Liver (tissue), 9 donors: Measurements from ENCODE around the gene TMEM238L. TPM values are rescaled to one million over a fixed set of nuclear protein-coding genes. Genes with fewer than 3 reads are reported as not detected.

Source experiments
- DNase-seq: peaks from one replicate; pipeline ENCODE4 v3.0.0-alpha.2; 2017; ENCODE audit warnings: low spot score
- H3K27ac ChIP-seq, 2 donors: one replicate each; pipeline ENCODE4 v1.7.0; 2013; ENCODE audit warnings: inconsistent platforms in 2 of 2, low read length in 2 of 2, control low read depth in 1 of 2, low read depth in 1 of 2, mild to moderate bottlenecking in 1 of 2
- H3K27me3 ChIP-seq, 4 donors: one replicate each; pipeline versions ENCODE4 v1.6.1 to v1.7.0; 2013; ENCODE audit warnings: low read length in 3 of 4, inconsistent platforms in 1 of 4, mild to moderate bottlenecking in 1 of 4, moderate library complexity in 1 of 4; ENCODE audit not compliant: control insufficient read depth in 4 of 4, insufficient read depth in 4 of 4
- H3K36me3 ChIP-seq, 4 donors: one replicate each; pipeline versions ENCODE4 v1.6.1 to v1.7.0; 2013; ENCODE audit warnings: low read length in 3 of 4, mild to moderate bottlenecking in 3 of 4, low read depth in 1 of 4, moderate library complexity in 1 of 4; ENCODE audit not compliant: control insufficient read depth in 4 of 4, insufficient read depth in 3 of 4
- H3K4me1 ChIP-seq, 4 donors: one replicate each; pipeline versions ENCODE4 v1.6.1 to v1.7.0; 2013; ENCODE audit warnings: low read length in 3 of 4, mild to moderate bottlenecking in 3 of 4, moderate library complexity in 1 of 4; ENCODE audit not compliant: control insufficient read depth in 4 of 4, insufficient read depth in 4 of 4
- H3K4me3 ChIP-seq, 3 donors: one replicate each; pipeline versions ENCODE4 v1.6.1 to v1.7.0; 2013; ENCODE audit warnings: low read length in 3 of 3, control low read depth in 1 of 3, low read depth in 1 of 3, mild to moderate bottlenecking in 1 of 3
- H3K9ac ChIP-seq, 2 donors: one replicate each; pipeline ENCODE4 v1.7.0; 2013; ENCODE audit warnings: low read length in 2 of 2, mild to moderate bottlenecking in 2 of 2, moderate library complexity in 2 of 2, control low read depth in 1 of 2, low read depth in 1 of 2
- H3K9me3 ChIP-seq, 4 donors: one replicate each; pipeline versions ENCODE4 v1.6.1 to v1.7.0; 2013; ENCODE audit warnings: low read length in 3 of 4; ENCODE audit not compliant: control insufficient read depth in 4 of 4
- ATF3 ChIP-seq: IDR thresholded peaks from 2 replicates; pipeline ENCODE4 v1.6.1; 2016; ENCODE audit warnings: antibody characterized with exemption
- CTCF ChIP-seq: fragments of 150-350 bp; IDR thresholded peaks from 2 replicates; pipeline ENCODE4 v1.5.1; 2017; ENCODE audit warnings: improper control_type of control experiment, low read depth, low read length; ENCODE audit not compliant: missing input control
- FOXA1 ChIP-seq: IDR thresholded peaks from 2 replicates; pipeline ENCODE4 v1.6.1; 2016; ENCODE audit warnings: antibody characterized with exemption
- GABPA ChIP-seq, 2 donors: IDR thresholded peaks in 1 of 2; conservative IDR thresholded peaks in 1 of 2; 2 replicates each; pipeline ENCODE4 v1.6.1; 2016; ENCODE audit warnings: antibody characterized with exemption in 2 of 2, mild to moderate bottlenecking in 1 of 2, moderate library complexity in 1 of 2
- RAD21 ChIP-seq, 2 donors: IDR thresholded peaks; 2 replicates each; pipeline ENCODE4 v1.6.1; 2016; ENCODE audit warnings: antibody characterized with exemption in 2 of 2, mild to moderate bottlenecking in 2 of 2
- REST ChIP-seq: IDR thresholded peaks from 2 replicates; pipeline ENCODE4 v1.6.1; 2016; ENCODE audit warnings: antibody characterized with exemption, mild to moderate bottlenecking
- RXRA ChIP-seq, 2 donors: IDR thresholded peaks; 2 replicates each; pipeline ENCODE4 v1.6.1; 2017 to 2018; ENCODE audit warnings: antibody characterized with exemption in 2 of 2, mild to moderate bottlenecking in 1 of 2
- TAF1 ChIP-seq: conservative IDR thresholded peaks from 2 replicates; pipeline ENCODE4 v1.6.1; 2016; ENCODE audit warnings: antibody characterized with exemption, mild to moderate bottlenecking
- YY1 ChIP-seq: IDR thresholded peaks from 2 replicates; pipeline ENCODE4 v1.6.1; 2016; ENCODE audit warnings: antibody characterized with exemption, mild to moderate bottlenecking
- ZBTB33 ChIP-seq: IDR thresholded peaks from 2 replicates; pipeline ENCODE4 v1.6.1; 2016; ENCODE audit warnings: antibody characterized with exemption
- WGBS: extraction: QIAGEN DNeasy Blood & Tissue Kit; methylation state at CpG from one replicate; pipeline ENCODE4 v1.1.7; 2013; 5-methylcytosine and 5-hydroxymethylcytosine counted together
- polyA plus RNA-seq, 2 donors: library from polyadenylated mRNA; stranded (reverse) in 1 of 2; unstranded in 1 of 2; fragments of 200-250 nt in 1 of 2; fragments of >200 nt in 1 of 2; fragmentation: Nextera tagmentation in 1 of 2; extraction: Ambion mirVana in 1 of 2; gene quantifications; one replicate each; pipeline versions ENCODE4 v1.2.1 to v1.2.3, GENCODE V29; 2013 to 2015
- total RNA-seq, 2 donors: library from RNA; depleted of rRNA; stranded (reverse); fragments of >200 nt; gene quantifications; one replicate each; pipeline ENCODE4 v1.2.3, GENCODE V29; 2014
- TF ChIP-seq, protein P1 (sequence below): IDR thresholded peaks from 2 replicates; pipeline ENCODE4 v1.6.1; 2016; ENCODE audit warnings: antibody characterized with exemption
- donor health status: healthy.
- donor health status: healthy.
- donor health status: healthy.
- donor health status: healthy.
- donor health status: healthy.

The TMEM238L gene
- total and polyA plus RNA-seq, 4 donors, result 0.85 to 4.2 (median 1.2) TPM; not detected in 1

- no peaks in the 10 kb centered on the region for H3K27me3 ChIP-seq
- TF ChIP-seq YY1 (no peak), FOXA1 (no peak), GABPA (IDR thresholded peaks at IDR 0.05 in 1 of 2, conservative IDR thresholded peaks at IDR 0.05 in 1 of 2) (no peak), RXRA (IDR thresholded peaks at IDR 0.05) (no peak), RAD21 (IDR thresholded peaks at IDR 0.05) (no peak), REST (no peak), ZBTB33 (no peak), TAF1 (no peak)
- TF ChIP-seq, protein P1, sequence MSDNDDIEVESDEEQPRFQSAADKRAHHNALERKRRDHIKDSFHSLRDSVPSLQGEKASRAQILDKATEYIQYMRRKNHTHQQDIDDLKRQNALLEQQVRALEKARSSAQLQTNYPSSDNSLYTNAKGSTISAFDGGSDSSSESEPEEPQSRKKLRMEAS, result no peak
- H3K9me3 ChIP-seq, result no peaks in the 10 kb centered on the region
- peaks cover 0 to 3% (median 0%) of the 10 kb centered on the region in 4 donors for H3K36me3 ChIP-seq
- peak overlapping the region; percentile 86 to 87 for H3K27ac ChIP-seq
- no peak overlapping the region for H3K4me3 ChIP-seq
- no peak overlapping the region for H3K9ac ChIP-seq
- WGBS, result 72% methylated on average over 14 of the region's 14 CpGs
- DNase-seq, result no peak
- peaks cover 15 to 49% (median 34%) of the 10 kb centered on the region in 4 donors for H3K4me1 ChIP-seq
Measured at GRCh38 chr17:10754861-10755591, 48.9 kb downstream of the TMEM238L start.

GRCh38 chr17:10754109-10754508 is 49.8 kb downstream of the TMEM238L start:
- 61% methylated on average over 2 of the region's 2 CpGs for WGBS
- TF ChIP-seq CTCF (peak; percentile 28), RAD21 (IDR thresholded peaks at IDR 0.05) (peak; percentile 56 to 77), ATF3 (no peak)
- H3K27ac ChIP-seq, result no peak overlapping the region
- no peak overlapping the region for H3K4me3 ChIP-seq
- H3K9me3 ChIP-seq, result no peaks in the 10 kb centered on the region
- no peaks in the 10 kb centered on the region for H3K27me3 ChIP-seq
- H3K4me1 ChIP-seq, result peaks cover 15 to 54% (median 34%) of the 10 kb centered on the region in 4 donors
- no peak overlapping the region for H3K9ac ChIP-seq
- peaks cover 0 to 3% (median 0%) of the 10 kb centered on the region in 4 donors for H3K36me3 ChIP-seq
- DNase-seq, result no peak
